ENCODE measurements around the gene MAP3K7CL.

DNA sequence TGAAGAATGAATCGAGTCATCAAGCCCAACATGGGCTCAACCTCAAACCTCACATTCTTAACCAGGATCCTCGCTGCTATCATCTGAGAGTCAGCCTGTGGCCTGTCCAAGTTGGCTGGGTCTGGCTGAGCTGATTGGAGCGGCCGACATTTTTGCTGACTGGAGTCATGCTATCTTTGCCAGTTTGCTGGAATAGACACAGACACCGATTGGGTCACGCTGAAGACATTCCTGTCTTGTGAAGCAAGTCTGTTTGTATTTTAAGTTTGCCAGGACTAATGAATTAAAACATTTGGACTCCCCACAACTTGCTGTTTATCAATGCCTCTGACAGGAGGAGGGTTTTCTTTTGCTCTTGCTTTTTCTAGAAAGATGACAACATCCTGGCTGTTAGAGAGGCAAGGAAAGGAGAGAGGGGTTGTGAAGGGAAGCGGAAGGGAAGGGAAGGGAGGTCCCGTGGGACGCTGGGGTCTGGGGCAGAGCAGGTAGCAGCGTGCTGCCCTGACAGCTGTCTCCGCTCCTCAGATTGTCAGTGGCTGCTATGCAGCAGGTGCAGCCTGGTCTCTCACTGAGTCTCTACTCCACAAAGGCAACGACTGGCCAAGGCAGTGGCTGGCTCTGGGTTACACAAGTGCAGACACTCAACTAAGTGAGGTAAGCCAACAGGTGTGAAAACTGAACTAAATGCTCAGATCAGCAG is at the start of gene MAP3K7CL:
- no peak for TF ChIP-seq NR2C2 (CRISPR knock-in tag; IDR thresholded peaks at IDR 0.05)
- TF ChIP-seq NR3C1 (CRISPR knock-in tag; conservative IDR thresholded peaks at IDR 0.05; ENCODE audit: low read depth) = no peak
- TF ChIP-seq ZNF121 (CRISPR knock-in tag; IDR thresholded peaks at IDR 0.05) = no peak
- TF ChIP-seq, protein P1, sequence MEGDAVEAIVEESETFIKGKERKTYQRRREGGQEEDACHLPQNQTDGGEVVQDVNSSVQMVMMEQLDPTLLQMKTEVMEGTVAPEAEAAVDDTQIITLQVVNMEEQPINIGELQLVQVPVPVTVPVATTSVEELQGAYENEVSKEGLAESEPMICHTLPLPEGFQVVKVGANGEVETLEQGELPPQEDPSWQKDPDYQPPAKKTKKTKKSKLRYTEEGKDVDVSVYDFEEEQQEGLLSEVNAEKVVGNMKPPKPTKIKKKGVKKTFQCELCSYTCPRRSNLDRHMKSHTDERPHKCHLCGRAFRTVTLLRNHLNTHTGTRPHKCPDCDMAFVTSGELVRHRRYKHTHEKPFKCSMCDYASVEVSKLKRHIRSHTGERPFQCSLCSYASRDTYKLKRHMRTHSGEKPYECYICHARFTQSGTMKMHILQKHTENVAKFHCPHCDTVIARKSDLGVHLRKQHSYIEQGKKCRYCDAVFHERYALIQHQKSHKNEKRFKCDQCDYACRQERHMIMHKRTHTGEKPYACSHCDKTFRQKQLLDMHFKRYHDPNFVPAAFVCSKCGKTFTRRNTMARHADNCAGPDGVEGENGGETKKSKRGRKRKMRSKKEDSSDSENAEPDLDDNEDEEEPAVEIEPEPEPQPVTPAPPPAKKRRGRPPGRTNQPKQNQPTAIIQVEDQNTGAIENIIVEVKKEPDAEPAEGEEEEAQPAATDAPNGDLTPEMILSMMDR (IDR thresholded peaks at IDR 0.05) = no peak
- no peak for TF ChIP-seq ZNF232 (CRISPR knock-in tag; IDR thresholded peaks at IDR 0.05)
- no peak for TF ChIP-seq ZBTB21 (CRISPR knock-in tag; IDR thresholded peaks at IDR 0.05; ENCODE audit: borderline replicate concordance)
- TF ChIP-seq SP1 (CRISPR knock-in tag; conservative IDR thresholded peaks at IDR 0.05) = no peak
- TF ChIP-seq, protein P2, sequence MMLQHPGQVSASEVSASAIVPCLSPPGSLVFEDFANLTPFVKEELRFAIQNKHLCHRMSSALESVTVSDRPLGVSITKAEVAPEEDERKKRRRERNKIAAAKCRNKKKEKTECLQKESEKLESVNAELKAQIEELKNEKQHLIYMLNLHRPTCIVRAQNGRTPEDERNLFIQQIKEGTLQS (CRISPR knock-in tag; conservative IDR thresholded peaks at IDR 0.05) = no peak

Data from WTC11 (cell line).